GM13976 (cell line): Measurements from ENCODE around the gene CERT1.
A peak's percentile ranks its signal among the peaks of the same experiment; 100 is the strongest.

ENCODE experiments used
- DNase-seq: peaks from one replicate; pipeline ENCODE4 v3.0.0; 2012; ENCODE audit warnings: low spot score
- CTCF ChIP-seq: IDR thresholded peaks from 2 replicates; pipeline ENCODE4 v1.5.1; 2012; ENCODE audit warnings: borderline replicate concordance, mild to moderate bottlenecking; ENCODE audit not compliant: insufficient read depth; ENCODE audit errors: extremely low read depth, missing control alignments, control extremely low read depth
- in situ Hi-C: fragments of 300-500 bp; cut with MboI; formaldehyde crosslinking; loops from one replicate; pipeline ENCODE4 v1.12.0; 2022; ENCODE audit warnings: low sequenced_read_pairs, mixed read lengths, inconsistent platforms; ENCODE audit not compliant: unreplicated experiment

The CERT1 gene

DNA sequence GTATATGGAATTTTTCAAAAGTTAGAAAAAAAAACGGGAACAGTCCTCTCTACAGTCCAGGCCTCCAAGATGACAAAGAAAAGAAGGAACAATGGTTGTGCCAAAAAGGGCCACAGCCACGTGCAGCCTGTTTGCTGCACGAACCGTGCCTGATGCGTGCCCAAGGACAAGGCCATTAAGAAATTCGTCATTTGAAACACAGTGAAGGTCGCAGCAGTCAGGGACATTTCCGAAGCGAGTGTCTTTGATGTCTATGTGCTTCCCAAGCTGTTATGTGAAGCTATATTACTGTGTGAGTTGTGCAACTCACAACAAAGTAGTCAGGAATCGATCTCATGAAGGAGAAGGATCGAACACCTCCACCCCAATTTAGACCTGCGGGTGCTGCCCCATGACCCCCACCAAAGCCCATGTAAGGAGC, 137.0 kb downstream of the CERT1 start:
- no peak for TF ChIP-seq CTCF
- no peak for DNase-seq
- in situ Hi-C loops, result no loop called here

GRCh38 chr5:75373862-75374261, 137.6 kb downstream of the CERT1 start:
- no peak for TF ChIP-seq CTCF
- DNase-seq, result no peak
- in situ Hi-C loops, result no loop called here

- no peak for TF ChIP-seq CTCF
- no peak for DNase-seq
- in situ Hi-C loops, result no loop called here
Observed at GRCh38 chr5:75368391-75368790, 143.0 kb downstream of the CERT1 start.

- no peak for DNase-seq
- TF ChIP-seq CTCF, result no peak
- in situ Hi-C loops, result no loop called here
Observed at GRCh38 chr5:75367401-75367800, 144.0 kb downstream of the CERT1 start.

- TF ChIP-seq CTCF, result no peak
- in situ Hi-C loops, result no loop called here
Observed at GRCh38 chr5:75366787-75367186, 144.6 kb downstream of the CERT1 start.

DNA sequence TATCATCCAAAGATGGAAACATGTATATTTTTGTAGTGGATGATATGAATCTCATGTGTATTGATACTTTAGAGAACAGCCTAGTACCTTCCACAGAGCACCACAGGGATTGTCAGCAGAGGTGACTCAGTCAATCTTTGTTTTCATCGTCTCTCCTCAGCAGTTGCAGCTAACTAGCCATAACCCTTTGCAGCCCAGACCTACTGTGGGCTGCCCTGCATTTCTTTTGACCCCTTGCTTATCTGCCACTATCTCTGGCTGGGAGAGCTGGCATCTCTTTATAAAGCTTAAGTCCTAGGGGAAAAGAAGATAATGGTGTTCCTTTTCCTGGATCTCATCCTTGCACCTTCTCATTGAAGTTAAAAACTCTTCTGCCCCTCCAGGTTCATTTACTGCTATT, 145.7 kb downstream of the CERT1 start:
- TF ChIP-seq CTCF, result no peak
- in situ Hi-C loops, result no loop called here
- no peak for DNase-seq

More at GRCh38 chr5:75366787-75367186, 144.6 kb downstream of the CERT1 start:
- peak; percentile 42 for DNase-seq
